Loucy (cell line): ENCODE measurements around the gene FIBCD1.

Experiments used
- H2AFZ ChIP-seq: fragments of 200-600 bp; sonication (generic); 2 replicates; pipeline ENCODE4 v1.6.0; 2016; ENCODE audit warnings: antibody characterized with exemption, mild to moderate bottlenecking, low read length, moderate library complexity
- H3F3A ChIP-seq: fragments of 200-600 bp; 2 replicates; pipeline ENCODE4 v1.6.0; 2016; ENCODE audit warnings: antibody characterized with exemption, low read depth, mild to moderate bottlenecking
- H3K27me3 ChIP-seq: fragments of 200-600 bp; sonication (generic); 2 replicates; pipeline ENCODE4 v1.6.1; 2014; ENCODE audit warnings: low read length, mild to moderate bottlenecking; ENCODE audit not compliant: insufficient read depth, poor library complexity, severe bottlenecking
- H3K36me3 ChIP-seq: fragments of 200-600 bp; sonication (generic); 2 replicates; pipeline ENCODE4 v1.6.1; 2016; ENCODE audit warnings: low read length; ENCODE audit not compliant: insufficient read depth
- H3K4me1 ChIP-seq: fragments of 200-600 bp; sonication (generic); 2 replicates; pipeline ENCODE4 v1.5.1; 2014; ENCODE audit warnings: low read length, mild to moderate bottlenecking; ENCODE audit not compliant: insufficient read depth, poor library complexity, severe bottlenecking
- H3K4me2 ChIP-seq: fragments of 200-600 bp; sonication (generic); 2 replicates; pipeline ENCODE4 v1.6.0; 2014; ENCODE audit warnings: antibody characterized with exemption, low read length, low read depth, mild to moderate bottlenecking; ENCODE audit not compliant: poor library complexity, severe bottlenecking
- H3K4me3 ChIP-seq: fragments of 200-600 bp; sonication (generic); 2 replicates; pipeline ENCODE4 v1.5.1; 2014; ENCODE audit warnings: low read length, mild to moderate bottlenecking, mixed read lengths; ENCODE audit not compliant: poor library complexity, severe bottlenecking
- H3K79me2 ChIP-seq: fragments of 200-600 bp; sonication (generic); 2 replicates; pipeline ENCODE4 v1.6.1; 2014; ENCODE audit warnings: low read length; ENCODE audit not compliant: insufficient read depth
- H3K9ac ChIP-seq: fragments of 200-600 bp; sonication (generic); 2 replicates; pipeline ENCODE4 v1.6.0; 2014; ENCODE audit warnings: mild to moderate bottlenecking, low read depth, low read length, moderate library complexity; ENCODE audit not compliant: poor library complexity, severe bottlenecking
- H3K9me2 ChIP-seq: fragments of 200-600 bp; sonication (generic); replicated peaks from 2 replicates; pipeline ENCODE4 v1.6.1; 2016; ENCODE audit warnings: low read depth, low read length, mixed read lengths
- H3K9me3 ChIP-seq: fragments of 200-600 bp; sonication (generic); 2 replicates; pipeline ENCODE4 v1.6.1; 2014; ENCODE audit warnings: mild to moderate bottlenecking, antibody characterized with exemption, low read length, low read depth; ENCODE audit not compliant: insufficient read depth
- H4K20me1 ChIP-seq: fragments of 200-600 bp; sonication (generic); 2 replicates; pipeline ENCODE4 v1.6.0; 2014; ENCODE audit warnings: antibody characterized with exemption, low read length, mild to moderate bottlenecking; ENCODE audit not compliant: insufficient read depth, poor library complexity, severe bottlenecking
- CTCF ChIP-seq: fragments of 200-600 bp; sonication (generic); conservative IDR thresholded peaks from 2 replicates; pipeline ENCODE4 v1.5.1; 2014; ENCODE audit warnings: mild to moderate bottlenecking, antibody characterized with exemption, low read length
- EZH2phosphoT487 ChIP-seq: fragments of 200-600 bp; IDR thresholded peaks from 2 replicates; pipeline ENCODE4 v1.6.1; 2018; ENCODE audit warnings: antibody characterized with exemption, mild to moderate bottlenecking, moderate library complexity, borderline replicate concordance

The FIBCD1 gene

GRCh38 chr9:130884542-130885483, 54.2 kb downstream of the FIBCD1 start:
- H3K9ac ChIP-seq = no peak overlapping the region
- H3K27me3 ChIP-seq = no peaks in the 10 kb centered on the region
- H3K36me3 ChIP-seq = peaks cover 38% of the 10 kb centered on the region; the same call in 1 of the 2 replicates
- H3K4me1 ChIP-seq = no peaks in the 10 kb centered on the region
- H3F3A ChIP-seq = no peaks in the 10 kb centered on the region
- no peaks in the 10 kb centered on the region for H4K20me1 ChIP-seq
- H3K9me3 ChIP-seq = no peaks in the 10 kb centered on the region
- no peaks in the 10 kb centered on the region for H3K79me2 ChIP-seq
- H3K4me2 ChIP-seq = no peak overlapping the region
- no peaks in the 10 kb centered on the region for H3K9me2 ChIP-seq
- H2AFZ ChIP-seq = no peak overlapping the region
- no peak for TF ChIP-seq EZH2phosphoT487
- TF ChIP-seq CTCF = no peak
- no peak overlapping the region for H3K4me3 ChIP-seq

- H3K27me3 ChIP-seq = no peaks in the 10 kb centered on the region
- no peak overlapping the region for H3K4me2 ChIP-seq
- H3K79me2 ChIP-seq = no peaks in the 10 kb centered on the region
- no peaks in the 10 kb centered on the region for H3K4me1 ChIP-seq
- no peaks in the 10 kb centered on the region for H3K9me2 ChIP-seq
- H2AFZ ChIP-seq = no peak overlapping the region
- no peak overlapping the region for H3K9ac ChIP-seq
- H4K20me1 ChIP-seq = no peaks in the 10 kb centered on the region
- no peaks in the 10 kb centered on the region for H3F3A ChIP-seq
- H3K9me3 ChIP-seq = no peaks in the 10 kb centered on the region
- H3K36me3 ChIP-seq = peaks cover 45% of the 10 kb centered on the region; the same call in 1 of the 2 replicates
- TF ChIP-seq EZH2phosphoT487 = no peak
- TF ChIP-seq CTCF = no peak
- H3K4me3 ChIP-seq = no peak overlapping the region
Observed at GRCh38 chr9:130884111-130884531, 54.9 kb downstream of the FIBCD1 start.

GRCh38 chr9:130883479-130883878, 55.6 kb downstream of the FIBCD1 start:
- H4K20me1 ChIP-seq = no peaks in the 10 kb centered on the region

More at GRCh38 chr9:130883479-130883878, 55.6 kb downstream of the FIBCD1 start:
- H3K4me2 ChIP-seq = no peak overlapping the region
- no peaks in the 10 kb centered on the region for H3K9me3 ChIP-seq
- no peaks in the 10 kb centered on the region for H3F3A ChIP-seq
- no peaks in the 10 kb centered on the region for H3K9me2 ChIP-seq
- H3K4me3 ChIP-seq = no peak overlapping the region
- H3K27me3 ChIP-seq = no peaks in the 10 kb centered on the region
- no peak overlapping the region for H3K9ac ChIP-seq
- no peaks in the 10 kb centered on the region for H3K4me1 ChIP-seq
- no peak overlapping the region for H2AFZ ChIP-seq
- TF ChIP-seq CTCF (no peak), EZH2phosphoT487 (no peak)
- H3K36me3 ChIP-seq = peaks cover 49% of the 10 kb centered on the region; the same call in 1 of the 2 replicates
- no peaks in the 10 kb centered on the region for H3K79me2 ChIP-seq
